Spleen (tissue), 7 donors: ENCODE results near the gene B4GALNT3.
A peak's percentile ranks its signal among the peaks of the same experiment; 100 is the strongest.

Experiments
- POLR2A ChIP-seq, 3 donors: fragments of 450-650 bp; IDR thresholded peaks; one replicate each; pipeline ENCODE4 v1.5.1; 2017; ENCODE audit warnings: antibody characterized with exemption in 3 of 3, mild to moderate bottlenecking in 1 of 3
- POLR2AphosphoS5 ChIP-seq, 3 donors: sonication (generic); formaldehyde crosslinking; IDR thresholded peaks; one replicate each; pipeline ENCODE4 v1.5.1; 2017; ENCODE audit warnings: antibody characterized with exemption in 3 of 3
- TF ChIP-seq, protein P1 (sequence below), 11 experiments: fragments of 200-600 bp in 7 of 11; fragments of 450-650 bp in 4 of 11; sonication (generic) in 4 of 11; IDR thresholded peaks in 8 of 11; conservative IDR thresholded peaks in 3 of 11; 1 replicate in 7 of 11; 2 replicates in 4 of 11; pipeline versions ENCODE4 v1.4.0 to v1.8.0; 2016 to 2021; ENCODE audit warnings: antibody characterized with exemption in 11 of 11, inconsistent platforms in 4 of 11, mild to moderate bottlenecking in 1 of 11
- donor health status: DM: no; HTN: no; CAD: no; lungs with moderate emphysema.
- donor health status: DM: no; HTN: no; CAD: no.
- donor health status: DM: no; HTN: no; CAD: no.

- TF ChIP-seq, protein P1, sequence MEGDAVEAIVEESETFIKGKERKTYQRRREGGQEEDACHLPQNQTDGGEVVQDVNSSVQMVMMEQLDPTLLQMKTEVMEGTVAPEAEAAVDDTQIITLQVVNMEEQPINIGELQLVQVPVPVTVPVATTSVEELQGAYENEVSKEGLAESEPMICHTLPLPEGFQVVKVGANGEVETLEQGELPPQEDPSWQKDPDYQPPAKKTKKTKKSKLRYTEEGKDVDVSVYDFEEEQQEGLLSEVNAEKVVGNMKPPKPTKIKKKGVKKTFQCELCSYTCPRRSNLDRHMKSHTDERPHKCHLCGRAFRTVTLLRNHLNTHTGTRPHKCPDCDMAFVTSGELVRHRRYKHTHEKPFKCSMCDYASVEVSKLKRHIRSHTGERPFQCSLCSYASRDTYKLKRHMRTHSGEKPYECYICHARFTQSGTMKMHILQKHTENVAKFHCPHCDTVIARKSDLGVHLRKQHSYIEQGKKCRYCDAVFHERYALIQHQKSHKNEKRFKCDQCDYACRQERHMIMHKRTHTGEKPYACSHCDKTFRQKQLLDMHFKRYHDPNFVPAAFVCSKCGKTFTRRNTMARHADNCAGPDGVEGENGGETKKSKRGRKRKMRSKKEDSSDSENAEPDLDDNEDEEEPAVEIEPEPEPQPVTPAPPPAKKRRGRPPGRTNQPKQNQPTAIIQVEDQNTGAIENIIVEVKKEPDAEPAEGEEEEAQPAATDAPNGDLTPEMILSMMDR (IDR thresholded peaks at IDR 0.05 in 8 of 11, conservative IDR thresholded peaks at IDR 0.05 in 3 of 11): no peak
- TF ChIP-seq POLR2AphosphoS5 (IDR thresholded peaks at IDR 0.05) (peak in 1 of 3 donors; percentile 7), POLR2A (IDR thresholded peaks at IDR 0.05) (no peak)
Measured at GRCh38 chr12:570921-571794, 111.4 kb downstream of the B4GALNT3 start.
